Kidney capillary endothelial cell (primary cell): ENCODE measurements around the gene C22orf23.

ENCODE experiments used
- DNase-seq: peaks from one replicate; pipeline ENCODE4 v3.0.0-alpha.2; 2018; ENCODE audit warnings: low spot score

C22orf23 gene

DNA sequence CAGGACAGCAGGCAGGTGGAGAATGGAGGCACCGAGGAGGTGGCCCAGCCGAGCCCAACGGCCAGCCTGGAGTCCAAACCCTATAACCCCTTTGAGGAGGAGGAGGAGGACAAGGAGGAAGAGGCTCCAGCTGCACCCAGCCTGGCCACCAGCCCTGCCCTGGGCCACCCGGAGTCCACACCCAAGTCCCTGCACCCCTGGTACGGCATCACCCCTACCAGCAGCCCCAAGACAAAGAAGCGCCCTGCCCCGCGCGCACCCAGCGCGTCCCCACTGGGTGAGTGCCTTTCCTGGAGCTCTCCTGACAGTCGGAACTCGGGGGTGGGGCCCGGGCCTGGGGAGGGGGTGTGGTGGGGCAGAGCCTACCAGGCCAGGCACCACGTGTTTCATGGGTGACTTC lies 27.6 kb downstream of the C22orf23 start:
- DNase-seq = no peak

- DNase-seq = no peak
Measured at GRCh38 chr22:37925330-37925729, 28.1 kb downstream of the C22orf23 start.

GRCh38 chr22:37924386-37925065 lies 28.9 kb downstream of the C22orf23 start:
- no peak for DNase-seq

DNA sequence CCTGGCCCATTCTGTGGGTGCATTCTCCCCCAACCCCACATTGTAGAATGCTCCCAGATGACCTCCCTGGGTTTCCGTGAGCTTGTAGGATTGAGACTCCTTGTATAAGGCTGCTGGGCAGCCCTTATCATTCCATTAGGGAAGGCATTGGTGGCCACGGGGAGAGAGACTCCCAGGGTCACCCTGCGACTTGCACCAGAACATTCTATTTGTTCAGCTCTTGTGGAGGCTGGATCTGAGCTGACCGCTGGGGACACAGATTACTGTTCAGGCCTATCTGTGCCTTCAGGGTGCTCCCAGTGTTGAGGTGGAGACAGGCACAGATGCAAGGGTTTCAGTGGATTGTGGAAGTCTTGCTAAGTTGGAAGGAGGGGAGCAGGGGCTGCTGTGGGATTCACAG lies 29.5 kb downstream of the C22orf23 start:
- DNase-seq = no peak

GRCh38 chr22:37922191-37922590 lies 31.2 kb downstream of the C22orf23 start:
- DNase-seq = no peak

GRCh38 chr22:37920126-37920525 lies 33.3 kb downstream of the C22orf23 start:
- DNase-seq = no peak

GRCh38 chr22:37918580-37919270 lies 34.7 kb downstream of the C22orf23 start:
- no peak for DNase-seq

GRCh38 chr22:37917874-37918548 lies 35.4 kb downstream of the C22orf23 start:
- DNase-seq = no peak

- no peak for DNase-seq
Measured at GRCh38 chr22:37916311-37916710, 37.1 kb downstream of the C22orf23 start.

- DNase-seq = peak; percentile 37
Measured at GRCh38 chr22:37913233-37913721, 40.1 kb downstream of the C22orf23 start.

DNA sequence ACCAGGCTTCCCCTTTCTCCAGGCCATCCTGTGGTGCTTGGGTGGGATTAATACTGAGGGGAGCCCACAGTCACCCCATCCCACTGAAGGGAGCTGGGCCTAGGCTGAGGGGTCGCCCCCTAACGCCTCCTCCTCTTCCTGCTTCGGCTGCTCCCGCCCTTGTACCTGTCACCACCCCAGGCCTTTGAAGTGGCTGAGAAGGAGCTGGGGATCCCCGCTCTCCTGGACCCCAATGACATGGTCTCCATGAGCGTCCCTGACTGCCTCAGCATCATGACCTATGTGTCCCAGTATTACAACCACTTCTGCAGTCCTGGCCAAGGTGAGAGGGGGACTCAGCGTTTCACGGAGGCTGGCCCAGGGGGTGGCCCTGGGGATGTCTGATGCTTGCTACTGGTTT lies 41.2 kb downstream of the C22orf23 start:
- DNase-seq = no peak

- no peak for DNase-seq
Measured at GRCh38 chr22:37911697-37912096, 41.7 kb downstream of the C22orf23 start.

GRCh38 chr22:37910890-37911672 lies 42.3 kb downstream of the C22orf23 start:
- DNase-seq = no peak

- DNase-seq = no peak
Measured at GRCh38 chr22:37909766-37910165, 43.6 kb downstream of the C22orf23 start.

GRCh38 chr22:37907036-37907954 lies 46.1 kb downstream of the C22orf23 start:
- DNase-seq = no peak

- DNase-seq = no peak
Measured at GRCh38 chr22:37906364-37907008, 46.9 kb downstream of the C22orf23 start.

DNA sequence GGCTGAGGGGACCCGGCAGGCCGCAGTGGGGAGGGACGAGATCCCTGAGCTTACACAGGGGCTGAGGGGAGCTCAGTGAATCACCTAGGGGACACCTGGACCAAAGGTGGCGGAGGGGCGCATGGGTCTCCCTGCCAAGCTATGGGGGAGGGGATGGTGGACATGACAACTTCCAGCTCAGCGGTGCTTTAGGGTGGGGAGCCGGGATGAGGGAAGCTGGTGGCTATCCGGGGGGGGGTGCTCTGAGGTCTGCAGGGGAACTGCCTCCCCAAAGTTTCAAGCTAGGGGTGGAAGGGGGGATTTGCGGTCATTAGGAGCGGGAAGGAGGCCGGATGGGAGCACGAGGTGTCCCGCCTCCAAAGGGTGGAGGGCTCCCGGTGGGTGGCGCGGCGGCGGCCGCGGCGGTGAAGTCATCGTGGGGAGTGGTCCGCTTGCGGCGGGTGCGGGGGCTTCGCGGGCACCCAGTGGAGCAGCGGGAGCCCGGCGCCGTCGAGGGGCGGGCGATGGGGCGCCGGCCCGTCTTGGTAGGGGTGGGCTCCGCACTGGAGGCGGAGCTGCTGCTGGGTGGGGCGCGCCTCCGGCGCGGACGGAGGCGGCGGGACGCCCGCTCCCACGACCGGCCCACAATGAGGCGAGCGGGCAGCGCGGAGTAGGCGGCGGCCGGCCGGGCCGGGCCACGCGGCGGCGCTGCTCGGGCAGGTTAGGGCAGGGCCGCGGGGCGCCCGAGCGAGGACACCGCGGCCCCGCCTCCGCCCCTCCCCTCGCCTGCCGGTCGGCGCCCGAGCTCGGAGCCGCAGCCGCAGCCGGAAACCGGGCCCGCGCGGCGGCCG lies 47.7 kb downstream of the C22orf23 start, which contains the start of gene MICALL1:
Gene MICALL1 (plus strand): TSS at position 764 of the 830 bp plus-strand sequence. CDS start 126 bp downstream, outside the sequence.
- peak; percentile 62 for DNase-seq

GRCh38 chr22:37904572-37905533 lies 48.5 kb downstream of the C22orf23 start:
- DNase-seq = peak; percentile 97
